Fibroblast of mammary gland (primary cell): Measurements from ENCODE around the gene CDH13.

ENCODE experiments used
- DNase-seq: peaks from one replicate; pipeline ENCODE4 v3.0.0-alpha.2; 2010; ENCODE audit warnings: low read depth
- H3K4me3 ChIP-seq: 2 replicates; pipeline ENCODE4 v1.5.1; 2011; ENCODE audit warnings: low read depth, mild to moderate bottlenecking, low read length, moderate library complexity; ENCODE audit not compliant: control insufficient read depth
- CTCF ChIP-seq: conservative IDR thresholded peaks from 2 replicates; pipeline ENCODE4 v1.5.1; 2011; ENCODE audit warnings: low read depth, low read length, inconsistent platforms; ENCODE audit not compliant: control insufficient read depth, insufficient read depth

CDH13 gene

DNA sequence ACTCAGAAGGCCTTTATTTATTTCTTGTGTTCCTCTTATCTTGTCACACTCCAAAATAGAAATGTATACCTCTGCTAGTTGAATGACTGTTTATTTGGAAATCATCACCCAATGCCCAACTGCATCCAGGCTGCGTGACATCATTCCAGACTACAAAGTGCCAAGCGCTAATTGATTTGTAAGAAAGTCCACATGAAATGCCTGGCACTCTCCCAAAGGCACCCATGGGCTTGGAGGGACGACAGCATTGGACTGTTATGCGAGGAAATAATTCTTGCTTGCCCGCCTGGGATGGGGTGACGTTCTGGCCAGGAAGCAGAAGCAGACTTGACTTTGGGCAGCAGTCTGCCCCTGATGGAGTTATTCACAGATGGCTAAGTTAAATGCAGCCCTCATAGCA is 165.9 kb downstream of the CDH13 start:
- DNase-seq: no peak
- no peak for TF ChIP-seq CTCF
- no peak overlapping the region for H3K4me3 ChIP-seq

DNA sequence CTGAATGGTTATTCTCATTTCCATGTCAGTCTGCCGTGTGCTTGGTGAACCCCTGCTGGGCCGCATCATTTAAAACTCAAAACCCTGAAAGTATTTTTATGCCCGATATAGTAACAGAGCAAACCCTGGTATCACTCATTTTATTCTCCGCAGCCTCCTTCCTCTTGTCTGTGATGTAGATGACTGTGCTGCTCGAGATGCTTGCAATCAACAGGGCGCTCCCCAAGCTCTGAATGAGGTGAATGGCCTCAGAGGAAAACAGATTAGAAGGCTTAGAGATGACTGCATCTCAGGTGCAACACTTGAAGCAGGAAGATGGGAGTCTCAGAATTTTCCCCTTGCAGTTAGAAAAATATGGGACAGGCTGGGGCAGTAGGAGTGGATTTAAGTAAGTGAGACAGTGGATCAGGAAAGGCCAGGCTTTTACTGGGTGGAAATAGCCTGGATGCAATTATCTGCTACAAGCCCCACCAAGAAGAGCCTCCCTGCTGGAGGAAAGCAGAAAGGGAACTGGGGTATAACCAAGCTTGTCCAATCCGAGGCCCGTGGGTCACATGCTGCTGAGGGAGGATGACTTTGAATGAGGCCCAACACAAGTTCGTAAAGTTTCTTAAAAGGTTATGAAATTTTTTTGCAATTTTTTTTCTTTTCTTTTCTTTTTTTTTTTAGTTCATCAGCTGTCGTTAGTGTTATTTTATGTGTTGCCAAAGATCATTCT is 166.9 kb downstream of the CDH13 start:
- no peak overlapping the region for H3K4me3 ChIP-seq
- no peak for TF ChIP-seq CTCF
- DNase-seq: peak; percentile 3

- TF ChIP-seq CTCF: no peak
- H3K4me3 ChIP-seq: no peak overlapping the region
- DNase-seq: no peak
Measured at GRCh38 chr16:82796047-82796446, 169.3 kb downstream of the CDH13 start.

- no peak for TF ChIP-seq CTCF
- peak; percentile 82 for DNase-seq
- no peak overlapping the region for H3K4me3 ChIP-seq
Measured at GRCh38 chr16:82801361-82801760, 174.6 kb downstream of the CDH13 start.

DNA sequence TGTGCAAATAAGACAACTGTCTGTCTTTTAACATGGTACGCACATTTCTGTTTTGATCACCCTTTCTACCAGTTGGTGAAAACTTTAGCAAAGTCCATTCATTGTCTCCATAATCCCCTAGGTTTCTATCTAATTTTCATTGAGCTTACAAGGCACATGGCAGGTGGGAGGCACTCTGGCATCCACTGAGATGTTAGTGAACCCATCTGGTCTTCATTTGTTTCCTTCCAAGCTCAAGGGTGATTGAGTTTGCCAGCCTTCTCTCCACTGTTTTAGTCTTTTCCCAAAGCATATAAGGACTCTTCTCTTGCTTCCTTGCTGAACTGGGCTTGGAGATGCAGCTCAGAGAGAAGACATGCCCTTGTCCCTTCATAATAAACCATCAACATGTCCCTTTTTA is 179.1 kb downstream of the CDH13 start:
- no peak for TF ChIP-seq CTCF
- no peak overlapping the region for H3K4me3 ChIP-seq
- DNase-seq: no peak

- no peak for DNase-seq
- TF ChIP-seq CTCF: no peak
- no peak overlapping the region for H3K4me3 ChIP-seq
Measured at GRCh38 chr16:82807311-82807710, 180.5 kb downstream of the CDH13 start.

GRCh38 chr16:82808036-82808435 is 181.3 kb downstream of the CDH13 start:
- H3K4me3 ChIP-seq: no peak overlapping the region
- no peak for DNase-seq
- no peak for TF ChIP-seq CTCF
